Naive B cell (primary cell): ENCODE data around the gene A4GALT. TPM values are rescaled to one million over a fixed set of nuclear protein-coding genes. Genes with fewer than 3 reads are reported as not detected.
A peak's percentile ranks its signal among the peaks of the same experiment; 100 is the strongest.

Experiments used
- ATAC-seq, 2 donors: fragments of 150-1000 bp; cut with Tn5 transposase; 2 replicates each; pipeline ENCODE4 v1.10.0; 2021; ENCODE audit warnings: low read depth in 2 of 2, mild to moderate bottlenecking in 2 of 2, moderate library complexity in 2 of 2
- DNase-seq: peaks from one replicate; pipeline ENCODE4 v3.0.0; 2022
- H3K27ac Mint-ChIP-seq, 6 donors: one replicate each; pipeline ENCODE4 v1.8.0; 2020 to 2022; ENCODE audit warnings: mild to moderate bottlenecking in 6 of 6, mixed read lengths in 6 of 6, moderate library complexity in 5 of 6, inconsistent platforms in 2 of 6
- H3K27me3 Mint-ChIP-seq, 3 donors: one replicate each; pipeline ENCODE4 v1.8.0; 2021 to 2022; ENCODE audit warnings: mixed read lengths in 3 of 3, mild to moderate bottlenecking in 1 of 3
- H3K36me3 Mint-ChIP-seq, 2 donors: one replicate each; pipeline ENCODE4 v1.8.0; 2020 to 2022; ENCODE audit warnings: mixed read lengths in 2 of 2, inconsistent platforms in 1 of 2, mild to moderate bottlenecking in 1 of 2
- H3K4me1 Mint-ChIP-seq, 3 donors: one replicate each; pipeline ENCODE4 v1.8.0; 2020 to 2022; ENCODE audit warnings: mixed read lengths in 3 of 3, inconsistent platforms in 1 of 3, mild to moderate bottlenecking in 1 of 3, moderate library complexity in 1 of 3
- H3K4me3 Mint-ChIP-seq, 8 donors: one replicate each; pipeline ENCODE4 v1.8.0; 2020 to 2022; ENCODE audit warnings: mild to moderate bottlenecking in 8 of 8, mixed read lengths in 8 of 8, moderate library complexity in 8 of 8, inconsistent platforms in 2 of 8
- H3K9me3 Mint-ChIP-seq, 7 donors: one replicate each; pipeline ENCODE4 v1.8.0; 2020 to 2022; ENCODE audit warnings: mixed read lengths in 7 of 7, mild to moderate bottlenecking in 5 of 7, inconsistent platforms in 2 of 7, moderate library complexity in 1 of 7
- polyA plus RNA-seq, 6 donors: library from polyadenylated mRNA; unstranded; fragments of 300-500 nt; fragmentation: Illumina TruSeq; gene quantifications; one replicate each; pipeline ENCODE4 v1.2.3, GENCODE V29; 2021; ENCODE audit warnings: low read depth in 6 of 6

A4GALT gene
- polyA plus RNA-seq, 6 donors from 2014 or later = 0.73 TPM; not detected in 5

- no peaks in the 10 kb centered on the region for H3K9me3 Mint-ChIP-seq
- no peak overlapping the region for H3K27ac Mint-ChIP-seq
- no peak for DNase-seq
- peaks cover 27 to 45% (median 41%) of the 10 kb centered on the region in 3 donors for H3K4me1 Mint-ChIP-seq
- H3K27me3 Mint-ChIP-seq = no peaks in the 10 kb centered on the region
- H3K36me3 Mint-ChIP-seq = no peaks in the 10 kb centered on the region
- ATAC-seq = no peak
- peak overlapping the region in 1 of 8 donors; percentile 15 for H3K4me3 Mint-ChIP-seq
Observed at GRCh38 chr22:42695294-42695693, 25.4 kb downstream of the A4GALT start.

DNA sequence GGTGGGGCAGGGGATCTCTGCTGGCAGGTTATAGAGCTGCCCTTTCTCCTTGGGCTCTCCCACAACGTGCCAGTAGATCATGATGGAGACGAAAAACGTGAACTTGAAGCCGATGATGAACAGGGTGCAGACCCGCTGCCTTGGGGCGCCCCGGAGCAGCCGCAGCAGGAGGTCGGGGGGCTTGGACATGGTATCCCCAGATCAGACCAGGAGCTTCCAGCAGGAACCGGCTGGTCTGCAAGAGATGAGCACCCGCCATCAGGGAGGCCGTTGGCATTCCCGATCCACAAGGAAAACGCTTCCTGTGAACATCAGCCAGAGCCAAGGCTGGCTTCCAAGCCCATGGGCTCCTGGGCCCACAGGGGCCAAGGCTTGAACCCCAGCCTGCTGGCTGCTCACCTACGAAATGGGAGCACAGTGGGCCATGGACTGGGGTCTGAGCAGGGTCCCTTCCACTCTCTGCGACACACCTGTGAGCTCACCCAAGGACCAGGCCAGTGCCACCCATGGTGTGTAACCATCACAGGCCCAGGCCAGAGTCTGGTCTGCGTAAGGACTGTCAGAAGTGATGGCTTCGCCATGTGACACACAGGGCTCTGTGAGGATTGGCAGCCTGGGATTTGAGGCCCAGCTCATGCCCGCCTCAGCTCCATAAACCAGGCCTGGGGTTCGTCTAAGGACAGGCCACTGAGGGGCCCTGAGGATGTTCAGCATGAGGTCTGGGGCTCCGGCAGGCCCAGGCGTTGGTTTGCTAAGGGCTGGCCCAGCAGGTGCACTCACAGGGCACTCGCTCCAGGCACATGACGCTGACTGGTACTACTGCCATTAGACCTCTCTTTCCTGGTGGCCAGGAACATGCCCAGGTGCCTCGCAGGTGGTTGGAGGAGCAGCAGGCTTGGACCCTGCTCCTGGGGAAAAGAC lies 26.6 kb downstream of the A4GALT start:
- H3K4me1 Mint-ChIP-seq = peaks cover 27 to 41% (median 40%) of the 10 kb centered on the region in 3 donors
- no peaks in the 10 kb centered on the region for H3K36me3 Mint-ChIP-seq

GRCh38 chr22:42693055-42693762 lies 27.5 kb downstream of the A4GALT start:
- Mint-ChIP-seq H3K27ac (peak overlapping the region in 2 of 6 donors; percentile 39 to 82), H3K4me1 (peaks cover 27 to 45% (median 40%) of the 10 kb centered on the region in 3 donors), H3K9me3 (no peaks in the 10 kb centered on the region), H3K36me3 (no peaks in the 10 kb centered on the region), H3K27me3 (no peaks in the 10 kb centered on the region), H3K4me3 (peak overlapping the region in 2 of 8 donors; percentile 68 to 78)
- no peak for DNase-seq
- no peak for ATAC-seq

More for the DNA sequence above, 26.6 kb downstream of the A4GALT start:
- Mint-ChIP-seq H3K27me3 (no peaks in the 10 kb centered on the region), H3K27ac (peak overlapping the region in 1 of 6 donors; percentile 39), H3K4me3 (peak overlapping the region in 2 of 8 donors; percentile 20 to 42), H3K9me3 (no peaks in the 10 kb centered on the region)
- DNase-seq (no peak), ATAC-seq (no peak)

DNA sequence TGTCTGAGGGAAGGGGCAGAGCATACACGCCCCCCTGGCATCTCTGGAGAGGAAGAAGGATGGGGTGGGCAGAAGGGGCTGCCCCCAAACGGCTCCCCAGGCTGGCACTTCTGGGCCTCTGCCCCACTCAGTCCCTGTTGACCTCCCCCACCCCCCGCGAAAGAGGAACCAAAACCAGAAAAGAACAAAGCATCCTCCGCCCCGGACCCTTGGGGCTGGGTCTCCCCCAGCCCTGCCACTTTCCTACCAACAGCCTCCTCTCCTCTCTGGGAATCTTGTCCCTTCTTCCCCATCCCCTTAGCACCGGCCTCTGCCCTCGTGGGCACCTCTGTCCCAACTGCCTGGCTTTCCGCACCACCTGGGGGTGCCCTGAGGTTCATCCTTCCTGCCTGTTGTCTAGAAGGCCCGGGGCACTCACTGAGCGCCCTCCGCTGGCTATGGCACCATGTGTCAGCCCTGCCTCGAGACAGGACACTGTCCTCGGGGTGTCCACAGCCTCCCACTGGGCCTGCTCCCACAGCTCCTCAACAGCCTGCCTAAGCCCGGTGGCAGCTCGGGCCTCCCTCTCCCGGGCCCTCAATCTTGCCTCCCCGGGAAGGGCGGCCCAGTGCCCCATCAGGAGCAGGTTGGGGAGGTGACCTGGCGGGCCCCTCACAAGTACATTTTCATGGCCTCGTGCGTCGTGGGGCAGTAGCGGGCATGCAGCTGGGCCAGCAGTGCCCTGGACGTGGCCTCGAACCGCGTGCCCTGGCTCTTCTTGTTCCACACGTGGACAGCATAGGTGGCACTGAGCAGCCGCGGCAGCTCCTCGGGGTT lies 28.2 kb downstream of the A4GALT start:
- Mint-ChIP-seq H3K27me3 (no peaks in the 10 kb centered on the region), H3K4me3 (peak overlapping the region in 7 of 8 donors; percentile 55 to 87 (median 75)), H3K4me1 (peaks cover 27 to 45% (median 40%) of the 10 kb centered on the region in 3 donors), H3K9me3 (no peaks in the 10 kb centered on the region), H3K27ac (peak overlapping the region; percentile 67 to 97 (median 91)), H3K36me3 (no peaks in the 10 kb centered on the region)
- ATAC-seq = peak; percentile 88 to 91
- DNase-seq = peak; percentile 51

GRCh38 chr22:42691440-42691839 lies 29.2 kb downstream of the A4GALT start:
- no peak for DNase-seq
- no peaks in the 10 kb centered on the region for H3K36me3 Mint-ChIP-seq
- no peak for ATAC-seq
- peaks cover 25 to 44% (median 40%) of the 10 kb centered on the region in 3 donors for H3K4me1 Mint-ChIP-seq
- no peaks in the 10 kb centered on the region for H3K27me3 Mint-ChIP-seq
- H3K4me3 Mint-ChIP-seq = no peak overlapping the region
- no peak overlapping the region for H3K27ac Mint-ChIP-seq
- no peaks in the 10 kb centered on the region for H3K9me3 Mint-ChIP-seq

DNA sequence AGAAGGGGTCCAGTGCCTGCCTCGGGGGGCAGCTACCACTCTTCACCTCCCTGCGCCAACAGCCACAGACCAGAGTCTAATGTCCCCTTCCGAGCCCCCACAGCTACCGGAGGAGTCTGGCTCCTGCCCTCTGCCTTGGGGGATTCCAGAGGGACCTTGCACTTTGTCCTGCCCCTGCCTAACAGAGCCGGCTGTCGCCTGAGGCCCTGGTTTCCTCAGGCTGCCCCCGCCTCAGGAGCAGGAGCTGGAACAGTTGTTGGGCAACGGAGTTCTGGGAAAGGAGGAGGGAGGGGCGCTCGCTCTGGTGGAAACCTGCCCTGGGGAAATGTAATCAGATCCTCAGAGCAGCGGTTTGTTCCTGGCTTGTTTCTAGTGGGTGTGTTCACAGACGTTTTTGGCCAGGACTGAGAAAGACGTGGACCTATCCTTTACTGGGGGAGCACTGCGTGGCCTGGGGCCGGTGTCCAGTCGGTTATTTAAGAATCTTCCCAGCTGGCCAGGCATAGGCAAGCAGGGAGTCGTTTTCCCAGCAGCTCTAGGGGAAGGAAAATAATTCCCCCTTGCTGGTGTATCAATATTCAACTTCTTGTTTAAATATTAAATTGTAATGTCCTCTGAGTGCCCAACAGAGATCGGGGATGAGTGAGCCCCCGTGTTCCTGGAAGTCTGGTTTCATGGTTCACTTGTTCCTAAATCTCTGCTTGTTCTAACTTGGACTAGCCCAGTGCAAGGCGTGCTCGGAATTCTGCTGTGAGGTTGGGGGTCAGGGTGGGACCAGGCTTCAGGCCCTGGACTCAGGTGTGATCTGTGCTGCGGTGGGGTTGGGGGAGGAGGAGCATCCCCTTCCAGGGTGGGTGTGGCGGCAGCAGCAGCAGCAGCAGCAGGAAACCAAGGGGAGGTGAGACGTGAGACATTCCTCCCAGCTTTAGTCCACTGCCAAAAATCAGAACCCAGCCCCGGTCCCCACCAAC lies 32.1 kb downstream of the A4GALT start:
- no peak for ATAC-seq
- H3K4me3 Mint-ChIP-seq = no peak overlapping the region
- H3K27ac Mint-ChIP-seq = no peak overlapping the region
- peaks cover 18 to 33% (median 29%) of the 10 kb centered on the region in 3 donors for H3K4me1 Mint-ChIP-seq
- H3K36me3 Mint-ChIP-seq = no peaks in the 10 kb centered on the region
- H3K27me3 Mint-ChIP-seq = peaks cover 0 to 5% (median 0%) of the 10 kb centered on the region in 3 donors
- no peaks in the 10 kb centered on the region for H3K9me3 Mint-ChIP-seq
- DNase-seq = no peak

- Mint-ChIP-seq H3K9me3 (no peaks in the 10 kb centered on the region), H3K27ac (peak overlapping the region in 4 of 6 donors; percentile 8 to 76 (median 66)), H3K4me1 (peaks cover 9 to 21% (median 15%) of the 10 kb centered on the region in 3 donors), H3K36me3 (no peaks in the 10 kb centered on the region), H3K27me3 (peaks cover 0 to 16% (median 8%) of the 10 kb centered on the region in 3 donors), H3K4me3 (peak overlapping the region in 2 of 8 donors; percentile 59 to 65)
- DNase-seq (no peak), ATAC-seq (no peak)
Observed at GRCh38 chr22:42686756-42687491, 33.7 kb downstream of the A4GALT start.

DNA sequence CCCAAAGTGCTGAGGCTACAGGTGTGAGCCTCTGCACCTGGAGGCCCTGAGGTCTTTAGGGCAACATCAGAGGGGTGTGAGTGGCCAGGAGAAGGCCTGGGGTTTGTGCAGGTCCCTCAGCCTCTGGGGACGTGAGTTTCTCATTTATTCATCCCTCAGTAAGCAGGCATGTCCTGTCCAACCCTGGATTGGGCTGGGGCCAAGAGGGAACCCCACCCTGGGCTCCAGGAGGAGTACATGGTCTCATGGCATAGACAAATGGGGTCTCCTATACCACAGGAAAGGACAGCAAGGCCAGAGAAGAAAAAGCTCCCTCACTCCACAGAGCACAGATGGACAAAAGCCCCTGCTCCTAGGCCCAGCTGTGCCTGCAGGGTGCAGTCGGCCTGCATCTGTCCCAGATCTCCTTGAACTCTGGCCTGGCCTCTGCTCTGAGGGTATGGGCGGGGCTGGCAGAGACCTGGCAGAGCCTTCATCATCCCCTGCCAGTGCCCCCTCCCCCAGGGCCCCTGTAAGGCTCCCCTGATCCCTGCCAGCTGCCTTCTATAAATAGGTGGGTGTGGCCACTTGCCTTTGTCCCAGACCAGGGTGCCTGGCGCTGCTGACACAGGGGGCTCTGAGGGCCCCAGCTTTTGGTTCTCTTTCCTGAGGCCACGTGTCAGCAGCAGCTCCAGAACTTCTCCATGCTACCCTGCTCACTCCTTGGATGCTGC lies 34.6 kb downstream of the A4GALT start:
- peaks cover 0 to 23% (median 8%) of the 10 kb centered on the region in 3 donors for H3K27me3 Mint-ChIP-seq
- DNase-seq (no peak), ATAC-seq (no peak)
- H3K9me3 Mint-ChIP-seq = peaks cover 0 to 2% (median 0%) of the 10 kb centered on the region in 7 donors
- H3K4me3 Mint-ChIP-seq = no peak overlapping the region
- peak overlapping the region in 3 of 6 donors; percentile 64 to 76 (median 69) for H3K27ac Mint-ChIP-seq
- no peaks in the 10 kb centered on the region for H3K36me3 Mint-ChIP-seq
- peaks cover 7 to 13% (median 9%) of the 10 kb centered on the region in 3 donors for H3K4me1 Mint-ChIP-seq

- ATAC-seq = no peak
- DNase-seq = no peak
- peaks cover 0 to 8% (median 3%) of the 10 kb centered on the region in 7 donors for H3K9me3 Mint-ChIP-seq
- H3K36me3 Mint-ChIP-seq = peaks cover 0 to 3% of the 10 kb centered on the region in 2 donors
- no peak overlapping the region for H3K4me3 Mint-ChIP-seq
- peaks cover 7 to 9% (median 9%) of the 10 kb centered on the region in 3 donors for H3K4me1 Mint-ChIP-seq
- peak overlapping the region in 1 of 6 donors; percentile 44 for H3K27ac Mint-ChIP-seq
- H3K27me3 Mint-ChIP-seq = peaks cover 0 to 23% (median 8%) of the 10 kb centered on the region in 3 donors
Observed at GRCh38 chr22:42684462-42685195, 36.0 kb downstream of the A4GALT start.

- peaks cover 0 to 11% of the 10 kb centered on the region in 2 donors for H3K36me3 Mint-ChIP-seq
- ATAC-seq (no peak), DNase-seq (no peak)
- H3K4me3 Mint-ChIP-seq = no peak overlapping the region
- peaks cover 0 to 23% (median 8%) of the 10 kb centered on the region in 3 donors for H3K27me3 Mint-ChIP-seq
- peaks cover 0 to 15% (median 11%) of the 10 kb centered on the region in 7 donors for H3K9me3 Mint-ChIP-seq
- H3K27ac Mint-ChIP-seq = no peak overlapping the region
- H3K4me1 Mint-ChIP-seq = peaks cover 7 to 9% (median 7%) of the 10 kb centered on the region in 3 donors
Observed at GRCh38 chr22:42683578-42684283, 36.9 kb downstream of the A4GALT start.
